Hepatic stellate cell (primary cell): ENCODE data around the gene ISCA2.
"Not testable (repeated sequence)": the region's sequence is repeated elsewhere in the genome, so short reads cannot be mapped to it uniquely, and the experiment has no call there.

ENCODE experiments used
- DNase-seq: peaks from one replicate; pipeline ENCODE4 v3.0.0; 2011; ENCODE audit warnings: low spot score

ISCA2 gene

DNA sequence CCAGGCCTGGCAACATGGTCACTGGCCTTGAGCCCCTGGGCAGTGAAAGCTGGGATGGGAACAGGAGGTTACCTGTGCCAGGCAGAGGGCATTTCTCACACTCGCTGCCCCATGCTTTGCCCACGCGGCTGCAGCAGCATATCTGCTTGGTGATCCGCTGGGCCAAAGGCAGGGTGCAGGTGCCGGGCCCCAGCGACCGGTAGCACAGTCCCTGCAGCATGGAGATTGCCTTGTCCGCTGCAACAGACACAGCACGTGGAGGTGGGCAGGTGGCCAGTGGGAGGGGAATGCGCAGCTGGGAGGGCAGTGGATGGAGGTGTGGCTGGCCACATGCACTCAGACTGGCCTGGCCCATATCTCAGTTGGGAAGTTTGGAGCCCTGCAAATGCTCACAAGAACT is 35.3 kb downstream of the ISCA2 start:
- DNase-seq, result no peak

GRCh38 chr14:74531006-74531405 is 37.4 kb downstream of the ISCA2 start:
- no peak for DNase-seq

GRCh38 chr14:74531467-74531866 is 37.9 kb downstream of the ISCA2 start:
- peak; percentile 72 for DNase-seq

GRCh38 chr14:74532246-74532645 is 38.7 kb downstream of the ISCA2 start:
- DNase-seq, result no peak

DNA sequence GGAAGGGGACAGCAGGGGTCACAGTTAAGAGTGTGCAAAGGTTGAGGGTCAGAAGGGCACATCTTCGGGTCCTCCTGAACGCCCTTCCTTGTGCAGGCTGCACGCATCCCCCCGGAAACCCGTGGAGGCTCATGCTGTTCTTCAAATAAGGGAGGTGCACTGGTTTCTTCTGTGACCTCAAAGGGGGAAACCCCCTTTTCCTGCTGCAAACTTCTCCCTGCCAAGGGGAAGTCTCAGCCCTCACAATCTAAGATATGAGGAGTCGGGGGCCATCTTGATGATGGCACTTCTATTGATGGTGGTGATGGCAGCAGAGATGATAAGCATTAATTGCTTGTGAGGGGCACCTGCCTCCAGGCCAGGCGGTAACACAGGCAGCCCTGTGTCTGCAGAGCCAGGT is 40.0 kb downstream of the ISCA2 start:
- DNase-seq, result no peak

DNA sequence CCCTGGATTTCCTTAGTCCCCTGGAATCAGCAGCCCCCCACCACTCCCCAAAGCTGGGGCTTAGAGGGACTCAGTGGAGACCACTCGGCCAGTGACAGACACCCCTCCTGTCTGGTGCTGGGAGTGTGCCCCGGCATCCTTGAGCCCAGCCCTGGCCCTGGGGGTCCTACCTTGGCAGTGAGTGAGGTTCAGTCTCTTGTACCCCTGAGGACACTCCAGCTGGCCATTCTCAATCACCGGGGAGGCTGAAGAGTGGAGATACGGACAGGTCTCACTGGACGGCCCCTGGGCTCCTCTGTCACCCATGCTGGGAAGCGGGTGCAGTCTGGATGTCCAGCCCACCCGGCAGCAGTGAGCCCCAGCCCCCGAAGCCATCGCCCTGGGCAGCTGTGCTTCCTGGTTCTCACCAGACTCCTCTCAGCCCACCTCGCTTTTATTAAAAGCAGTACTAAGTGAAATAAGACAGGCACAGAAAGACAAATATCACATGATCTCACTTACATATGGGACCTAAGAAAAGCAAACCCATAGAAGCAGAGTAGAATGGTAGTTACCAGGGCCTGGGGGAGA is 42.3 kb downstream of the ISCA2 start:
- DNase-seq, result no peak

- DNase-seq, result not testable (repeated sequence)
Measured at GRCh38 chr14:74536336-74536735, 42.8 kb downstream of the ISCA2 start.

GRCh38 chr14:74538411-74539391 is 45.1 kb downstream of the ISCA2 start:
- no peak for DNase-seq

GRCh38 chr14:74539503-74539902 is 45.9 kb downstream of the ISCA2 start:
- DNase-seq, result no peak

GRCh38 chr14:74541225-74541624 is 47.7 kb downstream of the ISCA2 start:
- no peak for DNase-seq

- no peak for DNase-seq
Measured at GRCh38 chr14:74542056-74542685, 48.6 kb downstream of the ISCA2 start.

GRCh38 chr14:74543771-74544438 is 50.3 kb downstream of the ISCA2 start:
- DNase-seq, result no peak

DNA sequence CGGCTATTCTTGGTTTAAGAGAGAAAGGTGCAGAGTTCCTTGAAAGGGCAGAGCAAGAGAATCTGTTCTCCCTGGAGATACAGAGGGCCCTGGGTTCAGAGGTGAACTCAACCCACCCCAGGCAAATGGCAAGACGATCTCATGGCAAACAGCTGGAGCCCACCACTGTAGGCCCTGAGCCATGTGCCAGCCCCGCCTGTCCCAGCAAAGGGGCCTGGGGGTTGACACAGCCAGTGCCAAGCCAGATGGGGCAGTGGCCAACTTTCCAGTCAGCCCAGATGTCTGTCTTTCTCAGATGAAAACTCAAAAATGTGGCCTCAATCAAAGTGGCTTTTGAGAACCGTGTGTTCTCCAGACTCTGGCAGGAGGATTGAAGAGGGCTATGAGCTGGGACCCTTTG is 51.8 kb downstream of the ISCA2 start:
- no peak for DNase-seq

GRCh38 chr14:74546416-74546815 is 52.9 kb downstream of the ISCA2 start:
- no peak for DNase-seq
